ENCODE results near the gene KCNK4.

The KCNK4 gene

GRCh38 chr11:64347193-64347867 lies 56.2 kb downstream of the KCNK4 start:
- DNase-seq (ENCODE audit: low read depth in 3 of 3): no peak

GRCh38 chr11:64348383-64349024 lies 57.4 kb downstream of the KCNK4 start:
- DNase-seq (ENCODE audit: low read depth in 3 of 3): no peak

GRCh38 chr11:64349025-64349387 lies 57.9 kb downstream of the KCNK4 start:
- DNase-seq (ENCODE audit: low read depth in 3 of 3): no peak

- no peak for DNase-seq (ENCODE audit: low read depth in 3 of 3)
These were observed 58.3 kb downstream of the KCNK4 start for GRCh38 chr11:64349404-64349803.

All from stimulated activated CD4-positive, alpha-beta T cell treated with anti-CD3 and anti-CD28 coated beads, TNF-alpha, amount 100 ng/mL, for 4 hours (primary cell).